Stimulated activated CD8-positive, alpha-beta memory T cell treated with anti-CD3 and anti-CD28 coated beads, Interleukin-15, amount 100 ng/mL, for 1 hour (primary cell): ENCODE measurements around the gene CABP2.
"Not testable (repeated sequence)": the region's sequence is repeated elsewhere in the genome, so short reads cannot be mapped to it uniquely, and the experiment has no call there.

Source experiments
- DNase-seq: peaks from one replicate; pipeline ENCODE4 v3.0.0-alpha.2; 2020; ENCODE audit warnings: low read depth

Gene CABP2

DNA sequence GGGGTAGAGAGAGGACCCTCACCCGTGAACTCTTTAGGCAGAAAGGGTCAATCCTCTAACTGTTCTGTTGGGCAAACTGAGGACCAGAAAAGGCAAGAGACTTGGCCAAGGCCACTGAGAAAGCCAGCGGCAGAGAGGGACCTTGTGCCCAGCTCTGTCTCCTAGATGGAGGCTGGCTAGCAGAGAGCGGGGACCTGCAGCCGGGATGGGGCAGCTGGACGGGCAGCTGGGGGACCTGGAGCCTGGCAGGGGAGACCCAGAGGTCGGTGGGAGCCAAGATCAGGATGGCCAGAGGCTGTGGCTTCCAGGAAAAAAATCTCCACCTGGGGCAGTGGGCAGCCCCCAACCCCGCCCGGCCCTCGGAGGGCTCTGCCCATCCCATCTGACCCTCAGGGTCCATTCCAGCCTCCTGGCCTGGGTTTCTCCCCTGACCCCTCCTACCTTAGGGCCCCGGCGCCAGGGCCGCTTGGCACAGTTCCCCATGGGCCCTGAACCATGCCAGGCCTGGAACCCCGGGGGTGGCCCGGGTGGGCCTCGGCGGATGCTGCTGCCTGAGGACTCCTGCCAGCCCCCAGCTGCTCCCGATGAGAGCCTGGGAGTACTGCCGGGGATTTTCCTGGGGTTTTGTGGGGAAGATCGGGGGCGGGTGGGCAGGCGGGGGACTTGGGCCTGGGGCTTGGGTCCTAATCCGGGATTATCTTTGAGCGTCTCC, at the start of gene CABP2:
Gene CABP2 (minus strand): TSS at position 603 of the 712 bp plus-strand sequence. CDS start 120 bp downstream, at position 483.
- DNase-seq = no peak

DNA sequence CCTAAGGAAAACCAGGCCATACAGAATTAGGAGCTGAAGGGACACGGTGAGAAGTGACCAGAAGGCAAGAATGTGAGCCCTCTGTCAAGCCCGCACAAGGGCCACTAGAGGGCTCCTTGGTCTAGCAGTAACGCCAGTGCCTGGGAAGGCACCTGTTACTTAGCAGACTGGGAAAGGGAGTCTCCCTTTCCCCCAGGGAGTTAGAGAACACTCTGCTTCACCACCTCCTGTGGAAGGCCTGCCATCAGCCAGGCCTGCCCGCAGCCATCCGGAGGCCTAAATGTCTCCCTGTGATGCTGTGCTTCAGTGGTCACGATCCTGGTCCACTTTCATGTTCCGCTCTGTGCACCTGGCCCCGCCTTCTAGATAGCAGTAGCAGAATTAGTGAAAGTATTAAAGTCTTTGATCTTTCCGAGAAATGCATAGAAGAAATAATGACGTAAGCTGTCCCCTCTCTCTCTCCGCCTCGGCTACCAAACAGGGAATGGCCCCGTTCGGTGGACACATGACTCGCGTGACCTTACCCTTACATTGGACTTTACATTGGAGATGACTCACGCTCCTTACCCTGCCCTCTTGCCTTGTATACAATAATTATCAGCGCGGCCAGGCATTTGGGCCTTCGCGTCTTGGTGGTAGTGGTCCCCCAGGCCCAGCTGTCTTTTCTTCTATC, 49.6 kb upstream of the CABP2 start:
- no peak for DNase-seq

DNA sequence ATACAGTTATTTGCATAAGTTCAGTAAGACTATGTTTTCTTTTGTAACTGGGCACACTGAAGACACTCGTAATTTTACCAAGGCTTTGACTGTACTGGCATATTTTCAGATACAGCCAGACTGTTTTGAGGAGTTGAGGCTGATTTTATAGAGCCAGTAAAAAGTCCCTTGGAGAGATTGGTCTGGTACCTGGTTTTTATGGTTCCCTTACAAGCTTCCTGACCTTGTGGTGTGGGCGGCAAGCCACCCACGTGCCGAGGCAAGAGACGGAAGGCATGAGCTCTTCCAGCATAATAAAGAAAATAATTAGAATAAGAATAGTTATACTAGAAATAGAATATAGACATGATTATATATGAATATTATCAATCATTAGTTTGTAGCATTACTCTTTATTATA, 49.1 kb upstream of the CABP2 start:
- no peak for DNase-seq

DNA sequence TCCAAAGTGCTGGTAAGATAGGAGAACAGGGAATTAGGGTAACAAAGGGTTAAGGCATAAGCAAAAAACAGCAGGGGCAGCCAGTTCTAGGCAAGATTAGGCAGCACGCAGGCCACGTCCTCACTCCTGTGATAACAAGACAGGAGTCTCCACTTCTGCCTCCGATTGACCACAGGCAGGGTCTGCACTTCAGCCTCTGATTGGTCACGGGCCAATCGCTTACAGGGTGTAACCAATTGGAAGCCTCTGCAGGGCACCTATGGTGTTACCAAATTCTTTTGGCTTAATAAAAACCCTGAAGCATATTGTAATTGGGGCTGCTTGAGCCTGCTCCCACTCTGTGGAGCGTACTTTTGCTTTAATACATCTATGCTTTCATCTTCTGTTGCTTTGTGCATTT, 48.2 kb upstream of the CABP2 start:
- no peak for DNase-seq

DNA sequence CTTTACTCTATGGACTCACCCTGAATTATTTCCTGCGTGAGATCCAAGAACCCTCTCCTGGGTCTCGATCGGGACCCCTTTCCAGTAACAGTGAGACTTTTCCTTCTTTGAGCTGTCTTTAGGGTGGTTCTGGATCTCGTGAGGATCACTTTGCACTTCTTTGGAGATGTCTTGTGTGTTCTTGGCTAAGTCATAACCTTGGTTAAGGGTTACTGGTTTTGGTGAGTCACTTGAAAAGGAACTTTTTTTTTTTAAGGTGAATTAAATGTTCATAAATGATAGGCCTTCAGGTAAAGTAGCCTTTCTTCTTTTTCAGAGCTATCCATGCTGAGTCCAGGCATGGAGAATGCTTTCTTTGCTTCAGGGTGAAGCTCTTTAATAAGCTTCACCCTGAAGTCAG, 41.0 kb upstream of the CABP2 start:
- DNase-seq = no peak

DNA sequence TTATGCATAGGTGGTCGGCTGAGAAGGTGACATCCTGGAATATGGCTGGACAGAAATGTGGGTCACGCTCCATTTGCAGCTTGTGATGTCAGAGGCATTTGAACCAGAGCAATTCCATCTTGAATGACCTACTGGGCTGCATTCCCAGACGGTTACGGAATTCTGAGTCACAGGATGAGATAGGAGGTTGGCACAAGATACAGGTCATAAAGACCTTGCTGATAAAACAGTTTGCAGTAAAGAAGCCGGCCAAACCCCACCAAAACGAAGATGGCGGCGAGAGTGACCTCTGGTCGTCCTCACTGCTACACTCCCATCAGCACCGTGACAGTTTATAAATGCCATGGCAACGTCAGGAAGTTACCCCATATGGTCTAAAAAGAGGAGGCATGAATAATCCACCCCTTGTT, 40.5 kb upstream of the CABP2 start:
- not testable (repeated sequence) for DNase-seq

DNA sequence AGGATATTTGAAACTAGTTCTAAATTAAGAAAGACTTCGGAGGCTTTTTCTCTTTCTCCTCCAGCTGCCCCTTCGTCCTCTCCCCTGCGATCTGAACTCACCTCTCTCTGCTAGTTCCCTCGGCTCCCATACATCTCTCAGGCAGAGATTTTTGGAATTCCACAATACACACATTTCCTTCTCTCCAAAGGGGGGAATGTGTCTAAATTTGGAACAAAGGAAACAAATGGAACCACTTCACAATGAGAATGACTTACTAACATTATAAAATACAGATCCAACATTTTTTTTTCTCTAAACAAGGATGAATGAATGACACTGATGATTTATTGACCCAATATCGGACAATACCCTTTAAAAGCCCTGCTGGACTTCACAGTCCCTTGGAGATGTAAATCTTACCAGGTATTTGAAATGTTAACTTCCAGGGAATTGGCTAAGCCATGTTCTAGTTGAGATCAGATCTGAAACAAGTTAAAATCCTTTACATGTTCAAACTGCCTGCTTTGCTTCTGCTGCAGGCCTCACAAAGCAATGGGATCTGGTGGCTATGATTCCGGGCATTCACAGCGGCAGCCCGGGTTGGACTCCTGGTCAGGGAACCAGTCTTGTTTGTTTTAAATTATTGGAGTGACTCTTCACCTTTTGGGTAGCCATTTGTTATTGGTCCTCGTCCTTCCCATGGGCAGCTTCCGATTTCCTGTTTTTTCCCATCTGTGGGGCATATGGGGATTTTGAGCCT, 39.9 kb upstream of the CABP2 start:
- no peak for DNase-seq

DNA sequence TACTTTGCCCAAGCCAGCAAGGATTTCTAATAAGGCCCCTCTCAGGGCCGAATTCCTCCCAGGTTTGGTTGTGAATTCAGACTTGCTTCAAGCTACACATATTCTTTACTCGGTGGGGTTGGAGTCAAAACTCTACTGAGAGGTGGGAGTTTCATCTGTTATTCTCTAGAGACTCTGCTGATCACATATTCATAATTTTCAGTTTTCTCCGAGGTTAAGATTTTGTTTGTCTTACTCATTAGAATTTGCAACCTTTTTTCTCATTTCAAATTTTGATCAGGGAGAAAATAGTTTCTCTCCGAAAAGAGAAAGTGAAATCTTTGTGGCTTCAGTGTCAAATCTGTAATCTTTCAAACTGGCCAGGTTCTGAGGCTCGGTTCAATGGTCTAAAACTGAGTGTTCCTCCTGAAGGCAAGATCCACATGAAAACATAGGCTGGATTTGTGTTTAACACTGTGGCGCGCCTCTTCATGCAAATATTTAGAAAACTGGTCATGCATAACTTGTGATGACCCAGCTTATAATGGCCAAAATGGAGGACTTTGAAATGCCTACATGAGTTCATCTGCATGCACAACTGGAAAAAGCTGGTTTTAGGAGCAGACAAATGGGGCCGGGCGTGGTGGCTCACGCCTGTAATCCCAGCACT, 38.8 kb upstream of the CABP2 start:
- DNase-seq = no peak

DNA sequence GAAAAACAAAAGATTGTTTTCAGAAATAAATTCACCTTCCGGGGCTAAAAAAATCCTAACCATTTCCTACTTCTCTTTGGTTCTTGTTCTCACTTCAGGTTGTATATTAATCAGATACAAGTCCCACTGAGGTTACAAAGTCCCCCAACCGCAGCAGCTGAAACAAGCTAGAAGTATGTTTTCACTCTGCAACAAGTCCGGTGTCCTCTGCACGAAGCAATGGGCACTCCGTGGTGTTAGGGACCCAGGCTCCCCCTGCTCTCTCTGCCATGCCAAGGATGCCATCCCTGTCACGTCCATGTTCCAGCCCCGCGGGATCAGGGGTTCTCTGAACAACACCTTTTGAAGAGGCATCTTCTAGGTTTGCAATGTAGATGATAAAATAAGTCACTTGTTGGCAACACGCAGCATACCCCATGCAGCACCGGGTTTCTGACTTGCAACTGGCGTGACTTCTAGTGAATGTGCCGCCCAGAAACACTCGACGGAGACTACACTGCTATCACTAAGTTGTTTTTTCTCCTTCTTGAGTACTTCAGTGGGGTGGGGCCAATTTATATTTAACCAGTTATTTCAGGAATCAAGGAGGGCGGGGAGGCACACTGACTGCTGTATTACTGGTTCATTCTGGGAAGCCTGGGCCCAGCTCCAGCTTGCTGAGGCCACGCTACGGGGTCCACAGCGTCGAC, 35.0 kb upstream of the CABP2 start:
- DNase-seq = no peak

DNA sequence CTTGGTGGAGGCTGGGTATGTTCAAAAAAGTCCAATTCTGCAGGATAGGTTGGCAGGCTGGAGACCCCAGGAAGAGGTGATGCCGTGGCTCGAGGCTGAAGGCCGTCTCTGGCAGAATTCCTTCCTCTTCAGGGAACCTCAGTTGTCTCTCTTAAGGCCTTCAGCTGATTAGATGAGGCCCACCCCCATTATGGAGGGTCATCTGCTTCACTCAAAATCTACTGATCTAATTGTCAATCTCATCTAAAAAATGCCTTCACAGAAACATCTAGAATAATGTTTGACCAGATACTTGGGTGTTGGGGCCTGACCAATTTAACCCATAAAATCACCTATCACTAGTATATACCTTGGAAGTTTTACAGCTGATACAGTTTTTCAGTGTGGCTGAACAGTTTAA, 33.0 kb upstream of the CABP2 start:
- no peak for DNase-seq

DNA sequence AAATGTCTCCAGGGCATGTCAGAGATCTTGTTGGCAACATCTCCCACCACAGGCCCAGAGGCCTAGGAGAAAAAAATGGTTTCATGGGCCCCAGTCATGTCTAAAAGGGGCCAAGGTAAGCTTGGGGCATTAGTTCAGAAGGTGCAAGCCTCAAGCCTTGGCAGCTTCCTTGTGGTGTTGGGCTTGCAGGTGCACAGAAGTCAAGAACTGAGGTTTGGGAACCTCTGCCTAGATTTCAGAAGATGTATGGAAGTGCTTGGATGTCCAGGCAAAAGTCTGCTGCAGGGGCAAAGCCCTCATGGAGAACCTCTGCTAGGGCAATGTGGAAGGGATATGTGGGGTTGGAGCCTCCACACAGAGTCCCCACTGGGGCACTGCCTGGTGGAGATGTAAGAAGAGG, 28.5 kb upstream of the CABP2 start:
- DNase-seq = not testable (repeated sequence)

DNA sequence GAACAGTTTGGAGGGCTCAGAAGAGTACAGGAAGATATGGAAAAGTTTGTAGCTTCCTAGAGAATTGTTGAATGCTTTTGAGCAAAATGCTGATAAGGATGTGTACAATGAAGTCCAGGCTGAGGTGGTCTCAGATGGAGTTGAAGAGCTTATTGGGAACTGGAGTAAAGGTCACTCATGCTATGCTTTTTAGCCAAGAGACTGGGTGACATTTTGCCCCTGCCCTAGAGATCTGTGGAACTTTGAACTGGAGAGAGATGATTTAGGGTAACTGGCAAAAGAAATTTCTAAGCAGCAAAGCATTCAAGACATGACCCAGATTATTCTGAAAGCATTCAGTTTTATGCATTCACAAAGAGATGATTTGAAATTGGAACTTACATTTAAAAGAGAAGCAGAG, 27.9 kb upstream of the CABP2 start:
- DNase-seq = no peak

DNA sequence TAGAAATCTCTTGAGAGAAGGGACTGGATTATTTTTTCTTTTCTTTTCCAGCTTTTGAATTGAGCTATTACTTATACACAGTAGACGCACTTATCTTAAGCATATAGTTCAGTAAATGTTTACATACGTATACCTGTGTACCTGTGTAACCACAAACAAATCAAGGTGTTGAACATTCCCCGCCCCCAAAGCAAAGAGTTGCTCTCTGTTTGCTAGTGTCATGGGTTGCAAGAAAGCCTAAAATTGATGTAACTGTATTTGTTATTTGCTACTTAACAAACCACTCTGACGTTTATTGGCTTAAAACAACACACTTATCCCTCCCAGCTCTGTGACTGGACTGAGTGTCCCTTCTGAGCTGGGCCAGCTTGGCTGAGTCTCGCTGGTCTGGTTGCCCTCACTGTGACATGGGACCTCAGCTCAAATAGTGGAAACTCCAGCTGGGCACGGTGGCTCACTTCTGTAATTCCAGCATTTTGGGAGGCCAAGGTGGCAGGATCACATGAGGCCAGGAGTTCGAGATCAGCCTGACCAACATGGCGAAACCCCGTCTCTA, 25.4 kb upstream of the CABP2 start:
- DNase-seq = no peak

DNA sequence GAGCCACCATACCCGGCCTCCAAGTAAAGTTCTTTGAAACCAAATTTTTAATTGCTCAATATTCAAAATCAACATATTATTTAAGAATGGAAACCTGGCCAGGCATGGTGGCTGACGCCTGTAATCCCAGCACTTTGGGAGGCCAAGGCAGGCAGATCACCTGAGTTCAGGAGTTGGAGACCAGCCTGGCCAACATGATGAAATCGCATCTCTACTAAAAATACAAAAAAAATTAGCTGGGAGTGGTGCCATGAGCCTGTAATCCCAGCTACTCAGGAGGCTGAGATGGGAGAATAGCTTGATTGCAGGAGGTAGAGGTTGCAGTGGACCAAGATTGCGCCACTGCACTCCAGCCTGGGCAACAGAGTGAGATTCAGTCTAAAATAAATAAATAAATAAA, 24.9 kb upstream of the CABP2 start:
- not testable (repeated sequence) for DNase-seq

DNA sequence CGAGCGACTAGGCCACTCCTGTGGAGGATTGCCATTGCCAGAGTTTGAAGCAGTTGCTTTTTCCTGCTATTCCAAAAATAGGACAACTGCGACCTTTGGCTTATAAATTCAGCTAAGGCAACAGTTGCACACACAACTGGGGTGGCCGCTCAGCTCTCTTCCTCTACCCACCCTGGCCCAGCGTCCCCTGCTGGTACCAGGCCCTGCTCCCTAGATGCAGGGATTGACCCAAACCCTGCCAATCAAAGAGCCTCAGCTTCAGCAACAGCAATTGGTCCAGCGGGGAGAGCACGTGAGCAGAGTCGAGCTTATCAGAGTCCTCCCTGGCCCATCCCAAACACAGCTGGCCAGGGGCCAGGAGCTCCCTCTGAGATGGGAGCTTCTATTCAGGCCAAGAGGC, 22.0 kb upstream of the CABP2 start:
- no peak for DNase-seq

DNA sequence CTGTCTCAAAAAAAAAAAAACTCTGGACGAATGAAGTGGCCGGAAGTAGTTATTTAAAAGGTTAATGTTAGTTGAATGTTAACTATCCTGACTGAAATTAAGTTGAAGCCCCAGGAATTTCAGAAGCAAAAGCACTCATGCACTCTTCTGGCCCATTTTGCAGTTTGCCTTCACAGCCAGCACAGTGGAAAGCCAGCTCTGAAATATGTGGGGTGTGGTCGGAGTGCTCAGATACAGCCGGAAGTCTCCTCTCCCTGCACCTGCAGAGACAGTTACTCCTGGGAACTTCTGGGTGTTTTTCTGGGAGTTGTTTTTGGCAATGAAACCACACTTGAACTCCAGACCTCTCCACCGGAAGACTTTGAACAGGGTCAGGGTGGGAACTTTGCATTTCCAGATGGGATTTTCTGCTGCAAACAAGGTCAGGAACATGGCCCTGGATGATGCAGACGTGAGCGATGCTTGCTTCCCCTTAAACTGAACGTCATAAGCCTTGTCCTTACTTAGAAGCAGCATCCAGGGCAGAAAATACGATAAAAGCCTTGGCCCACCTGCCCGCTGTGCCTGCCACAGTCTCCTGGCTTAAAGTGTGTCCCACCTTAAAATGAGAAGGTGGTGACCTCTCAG, 21.5 kb upstream of the CABP2 start:
- no peak for DNase-seq

DNA sequence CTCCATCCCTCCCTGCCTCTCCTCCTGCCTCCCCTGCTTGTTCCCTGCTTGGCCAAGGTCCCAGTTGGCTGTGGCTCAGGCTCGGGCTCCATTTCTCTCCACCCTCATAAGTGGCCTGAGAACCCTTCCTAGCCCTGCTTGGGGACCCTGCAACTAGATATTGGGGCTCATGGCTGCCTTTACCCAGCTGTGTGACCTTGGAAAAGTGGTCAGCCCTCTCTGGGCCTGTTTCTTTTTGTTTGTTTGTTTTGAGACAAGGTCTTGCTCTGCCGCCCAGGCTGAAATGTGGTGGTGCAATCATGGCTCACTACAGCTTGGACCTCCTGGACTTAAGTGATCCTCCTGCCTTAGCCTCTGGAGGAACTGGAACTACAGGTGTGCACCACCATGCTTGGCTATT, 20.3 kb upstream of the CABP2 start:
- DNase-seq = no peak

DNA sequence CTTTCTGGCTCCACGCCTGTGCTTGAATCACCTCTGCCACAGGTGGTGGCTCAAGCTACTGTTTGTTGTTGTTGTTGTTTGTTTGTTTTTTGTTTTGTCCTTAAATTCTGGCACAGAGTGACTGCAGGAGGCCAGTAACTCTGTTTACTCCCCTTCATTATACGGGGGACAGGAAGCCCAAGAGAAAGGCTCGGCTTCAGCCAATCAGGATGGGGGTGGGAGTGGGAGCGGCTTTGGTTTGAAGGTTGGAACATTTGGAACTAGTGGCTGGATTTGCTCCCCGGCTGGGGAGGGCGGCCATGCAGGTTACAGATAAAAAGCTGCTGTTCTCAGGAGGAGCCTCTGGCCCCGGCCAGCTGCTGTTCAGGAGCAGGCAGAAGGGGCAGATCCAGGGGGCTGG, 19.7 kb upstream of the CABP2 start:
- no peak for DNase-seq

DNA sequence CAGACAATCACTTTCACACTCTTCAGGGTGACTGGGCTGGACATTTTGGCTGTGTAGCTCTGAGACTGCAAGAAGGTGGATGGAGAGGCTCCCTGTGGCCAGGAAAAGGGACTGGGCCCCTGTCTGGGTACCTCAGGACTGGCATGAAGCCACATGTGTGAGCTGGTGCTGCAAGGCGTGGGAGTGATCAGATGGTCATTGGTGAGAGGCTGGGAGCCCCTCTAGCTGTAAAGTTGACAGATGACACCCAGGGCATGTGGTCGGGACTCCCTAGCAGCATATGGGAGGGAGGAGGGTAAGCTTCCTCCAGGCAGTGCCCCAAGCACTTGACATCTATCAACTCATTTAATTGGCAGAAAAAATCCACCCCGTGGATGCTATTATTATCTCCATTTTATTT, 18.9 kb upstream of the CABP2 start:
- no peak for DNase-seq

DNA sequence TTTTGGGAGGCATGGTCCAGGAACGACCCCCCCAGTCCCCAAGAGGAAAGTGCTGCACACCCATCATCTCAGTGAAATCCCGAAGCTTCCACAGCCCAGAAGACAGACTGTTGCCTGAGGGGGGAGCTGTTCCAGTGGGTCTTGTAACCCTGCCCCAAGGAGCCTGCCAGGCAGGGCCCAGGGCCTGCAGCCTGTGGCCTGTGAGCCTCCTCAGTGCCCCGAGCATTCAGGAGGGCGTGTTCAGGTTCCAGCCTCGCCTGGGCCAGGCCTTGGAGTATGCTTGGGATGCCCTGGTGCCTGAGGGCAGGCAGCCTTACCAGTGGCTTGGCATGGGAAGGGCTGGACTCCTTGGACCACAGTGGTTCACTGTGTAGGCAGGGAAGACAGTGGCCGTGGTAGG, 18.0 kb upstream of the CABP2 start:
- no peak for DNase-seq

DNA sequence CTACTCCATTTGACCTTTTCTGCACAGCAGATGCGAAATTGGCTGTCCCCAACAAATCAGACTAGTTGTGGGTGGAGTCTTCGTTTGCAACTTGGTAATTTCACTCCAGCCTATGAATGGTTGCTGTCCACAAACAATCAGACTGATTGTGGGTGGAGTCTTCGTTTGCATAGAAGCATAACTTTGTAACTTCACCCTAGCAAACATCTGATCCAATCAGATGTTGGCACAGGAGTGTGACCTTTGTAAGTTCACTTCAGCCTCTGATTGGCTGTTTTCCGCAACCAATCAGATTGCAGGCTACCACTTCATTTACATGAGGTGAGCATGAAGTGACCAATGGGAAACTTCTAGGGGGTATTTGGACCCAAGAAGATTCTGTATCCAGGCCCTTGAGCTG, 16.3 kb upstream of the CABP2 start:
- no peak for DNase-seq
